Transverse colon (tissue), 4 donors: ENCODE results near the gene SP140. TPM values are rescaled to one million over a fixed set of nuclear protein-coding genes. Genes with fewer than 3 reads are reported as not detected.

Experiments
- DNase-seq: peaks from one replicate; pipeline ENCODE4 v3.0.0-alpha.2; 2019
- H3K27ac ChIP-seq, 4 donors: fragments of 200-600 bp; sonication (generic); 2 replicates each; pipeline ENCODE4 v1.5.1; 2016 to 2018; ENCODE audit warnings: inconsistent platforms in 4 of 4
- H3K27me3 ChIP-seq: fragments of 200-600 bp; sonication (generic); 2 replicates; pipeline ENCODE4 v1.5.1; 2017; ENCODE audit warnings: inconsistent platforms
- H3K36me3 ChIP-seq, 4 donors: fragments of 200-600 bp; sonication (generic); 2 replicates each; pipeline ENCODE4 v1.5.1; 2017 to 2019; ENCODE audit warnings: inconsistent platforms in 4 of 4
- H3K4me1 ChIP-seq, 4 donors: fragments of 200-600 bp; sonication (generic); 2 replicates each; pipeline ENCODE4 v1.5.1; 2017 to 2020; ENCODE audit warnings: inconsistent platforms in 4 of 4
- H3K4me3 ChIP-seq, 4 donors: fragments of 200-600 bp; sonication (generic); 1 replicate in 1 of 4; 2 replicates in 3 of 4; pipeline versions ENCODE4 v1.5.1 to v1.6.1; 2017 to 2019; ENCODE audit warnings: inconsistent platforms in 4 of 4
- H3K9me3 ChIP-seq, 2 donors: fragments of 200-600 bp; sonication (generic); 2 replicates each; pipeline ENCODE4 v1.5.1; 2017 to 2019; ENCODE audit warnings: inconsistent platforms in 2 of 2
- EP300 ChIP-seq: sonication (generic); formaldehyde crosslinking; IDR thresholded peaks from one replicate; pipeline ENCODE4 v1.6.1; 2017; ENCODE audit warnings: antibody characterized with exemption, low read depth
- POLR2A ChIP-seq: fragments of 450-650 bp; IDR thresholded peaks from one replicate; pipeline ENCODE4 v1.6.1; 2016; ENCODE audit warnings: antibody characterized with exemption, mild to moderate bottlenecking, moderate library complexity
- POLR2AphosphoS5 ChIP-seq, 3 donors: sonication (generic); formaldehyde crosslinking; IDR thresholded peaks; one replicate each; pipeline ENCODE4 v1.6.1; 2016; ENCODE audit warnings: antibody characterized with exemption in 3 of 3
- WGBS, 2 donors: methylation state at CpG; one replicate each; pipeline ENCODE4 v1.1.5; 2018; ENCODE audit warnings: low coverage in 1 of 2; 5-methylcytosine and 5-hydroxymethylcytosine counted together
- in situ Hi-C, 4 donors: fragments of 200-750 bp; cut with MboI; loops; one replicate each; pipeline versions ENCODE4 v1.15.0 to v1.15.1; 2017; ENCODE audit warnings: low sequenced_read_pairs in 3 of 4, low pct_ligation_motif_present in 1 of 4, low pct_unique_long_range_greater_than_20kb in 1 of 4
- intact Hi-C: fragments of 100-400 bp; cut with DNase I; formaldehyde crosslinking; loops from one replicate; pipeline ENCODE4 v1.15.1; 2023; ENCODE audit warnings: low total_unique reads
- total RNA-seq, 4 donors: library from RNA; depleted of rRNA; stranded (reverse); fragments of >200 nt; gene quantifications; one replicate each; pipeline ENCODE4 v1.1.0, GENCODE V29; 2016
- TF ChIP-seq, protein P1 (sequence below), 5 experiments: fragments of 200-600 bp in 3 of 5; fragments of 450-650 bp in 2 of 5; sonication (generic) in 3 of 5; IDR thresholded peaks; 1 replicate in 2 of 5; 2 replicates in 3 of 5; pipeline ENCODE4 v1.5.1; 2016 to 2017; ENCODE audit warnings: antibody characterized with exemption in 5 of 5, inconsistent platforms in 3 of 5, mild to moderate bottlenecking in 2 of 5, moderate library complexity in 1 of 5

SP140 gene
- total RNA-seq, 4 donors from 2014 or later = 2.6 to 12.7 (median 7.3) TPM

DNA sequence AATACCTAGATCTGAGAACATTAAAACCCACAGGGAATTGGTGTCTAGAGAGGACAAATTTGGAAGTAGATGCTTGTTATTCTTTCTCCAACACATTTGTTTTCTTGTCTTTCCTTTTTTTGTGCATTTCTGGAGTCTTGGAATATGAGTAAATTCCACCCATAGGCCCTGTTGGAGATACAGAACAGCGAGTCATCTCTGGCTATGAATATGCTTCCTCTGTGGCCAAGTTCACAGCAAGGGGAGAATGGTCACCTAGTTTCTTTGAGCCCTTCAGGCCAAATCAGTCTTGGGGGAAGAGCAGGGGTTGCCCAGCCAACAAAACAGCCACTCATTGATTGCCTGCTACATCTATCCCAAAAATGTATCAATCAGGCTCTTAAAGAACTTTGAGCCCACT lies 132.8 kb downstream of the SP140 start:
- in situ Hi-C loops = no loop called here
- H3K27me3 ChIP-seq = no peaks in the 10 kb centered on the region
- H3K36me3 ChIP-seq = peaks cover 0 to 34% (median 3%) of the 10 kb centered on the region in 4 donors
- WGBS, 2 donors = 89 to 100% methylated on average over 1 of the region's 1 CpG
- no peak for DNase-seq
- TF ChIP-seq EP300 = no peak
- H3K4me3 ChIP-seq = no peak overlapping the region
- intact Hi-C loops = no loop called here
- peaks cover 7 to 8% of the 10 kb centered on the region in 2 donors for H3K9me3 ChIP-seq
- H3K4me1 ChIP-seq = no peaks in the 10 kb centered on the region
- H3K27ac ChIP-seq = no peak overlapping the region

DNA sequence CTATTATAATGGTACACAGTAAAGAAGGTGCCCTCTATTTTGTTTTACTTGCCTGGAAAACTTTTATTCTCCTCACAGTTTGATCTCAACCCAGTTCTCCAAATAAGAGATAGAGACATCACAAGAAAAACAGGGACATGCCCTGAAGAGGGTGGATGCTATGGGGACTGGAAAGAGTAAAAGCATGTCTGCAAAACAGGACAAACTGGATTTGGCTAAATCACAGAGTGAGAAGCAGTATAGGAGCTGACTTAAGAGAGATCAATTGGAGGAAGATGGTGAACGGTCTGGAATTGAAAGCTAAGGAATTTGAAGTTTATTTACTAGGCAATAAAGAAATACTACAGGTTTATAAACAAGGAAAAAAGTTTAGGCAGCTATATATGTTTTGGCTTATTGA lies 134.5 kb downstream of the SP140 start:
- no peak for DNase-seq
- Histone ChIP-seq H3K4me1 (no peaks in the 10 kb centered on the region), H3K9me3 (peaks cover 7 to 8% of the 10 kb centered on the region in 2 donors), H3K4me3 (no peak overlapping the region), H3K27me3 (no peaks in the 10 kb centered on the region), H3K27ac (no peak overlapping the region), H3K36me3 (peaks cover 0 to 40% (median 5%) of the 10 kb centered on the region in 4 donors)
- WGBS, 2 donors = 41 to 50% methylated on average over 1 of the region's 1 CpG
- intact Hi-C loops (no loop called here), in situ Hi-C loops (no loop called here)
- no peak for TF ChIP-seq POLR2A
- TF ChIP-seq, protein P1, sequence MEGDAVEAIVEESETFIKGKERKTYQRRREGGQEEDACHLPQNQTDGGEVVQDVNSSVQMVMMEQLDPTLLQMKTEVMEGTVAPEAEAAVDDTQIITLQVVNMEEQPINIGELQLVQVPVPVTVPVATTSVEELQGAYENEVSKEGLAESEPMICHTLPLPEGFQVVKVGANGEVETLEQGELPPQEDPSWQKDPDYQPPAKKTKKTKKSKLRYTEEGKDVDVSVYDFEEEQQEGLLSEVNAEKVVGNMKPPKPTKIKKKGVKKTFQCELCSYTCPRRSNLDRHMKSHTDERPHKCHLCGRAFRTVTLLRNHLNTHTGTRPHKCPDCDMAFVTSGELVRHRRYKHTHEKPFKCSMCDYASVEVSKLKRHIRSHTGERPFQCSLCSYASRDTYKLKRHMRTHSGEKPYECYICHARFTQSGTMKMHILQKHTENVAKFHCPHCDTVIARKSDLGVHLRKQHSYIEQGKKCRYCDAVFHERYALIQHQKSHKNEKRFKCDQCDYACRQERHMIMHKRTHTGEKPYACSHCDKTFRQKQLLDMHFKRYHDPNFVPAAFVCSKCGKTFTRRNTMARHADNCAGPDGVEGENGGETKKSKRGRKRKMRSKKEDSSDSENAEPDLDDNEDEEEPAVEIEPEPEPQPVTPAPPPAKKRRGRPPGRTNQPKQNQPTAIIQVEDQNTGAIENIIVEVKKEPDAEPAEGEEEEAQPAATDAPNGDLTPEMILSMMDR (IDR thresholded peaks at IDR 0.05) = no peak
- no peak for TF ChIP-seq EP300
- no peak for TF ChIP-seq POLR2AphosphoS5 (IDR thresholded peaks at IDR 0.05)

DNA sequence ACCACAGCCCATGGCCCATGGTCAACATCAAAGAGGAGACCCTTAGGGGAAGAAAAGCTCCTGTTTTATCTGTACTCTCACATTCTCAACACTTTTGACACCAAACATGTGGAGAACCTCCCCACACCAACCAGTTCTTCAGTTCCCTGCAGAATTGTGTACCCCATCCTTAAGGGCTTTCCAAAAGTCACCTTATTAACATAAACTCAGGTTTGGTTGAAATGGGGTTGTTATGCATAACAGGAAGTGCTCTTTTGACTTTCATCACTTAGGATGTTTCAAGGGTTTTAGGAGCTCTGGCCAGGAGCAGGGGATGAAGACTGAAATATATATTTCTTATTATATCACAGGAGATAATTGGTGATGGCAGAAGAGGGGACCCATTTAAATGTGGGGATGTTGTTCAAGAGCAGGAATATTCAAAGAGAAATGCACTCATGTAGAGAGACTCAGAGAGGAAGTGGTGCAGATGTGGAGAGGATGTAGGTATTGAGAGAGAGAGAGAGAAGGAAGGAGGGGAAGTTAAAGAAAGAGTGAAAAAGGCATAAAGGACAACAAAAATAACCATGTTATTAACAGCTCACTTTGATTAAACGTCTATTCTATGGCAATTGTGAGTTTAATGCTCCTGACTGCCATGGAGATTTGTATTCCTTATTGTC lies 136.6 kb downstream of the SP140 start:
- Histone ChIP-seq H3K36me3 (peaks cover 0 to 39% (median 5%) of the 10 kb centered on the region in 4 donors), H3K4me1 (no peaks in the 10 kb centered on the region), H3K9me3 (peaks cover 5 to 6% of the 10 kb centered on the region in 2 donors), H3K27me3 (no peaks in the 10 kb centered on the region), H3K27ac (no peak overlapping the region), H3K4me3 (no peak overlapping the region)
- intact Hi-C loops (no loop called here), in situ Hi-C loops (no loop called here)
- TF ChIP-seq, protein P1 (IDR thresholded peaks at IDR 0.05) = no peak
- no peak for TF ChIP-seq EP300
- TF ChIP-seq POLR2AphosphoS5 (IDR thresholded peaks at IDR 0.05) = no peak
- TF ChIP-seq POLR2A = no peak
- no peak for DNase-seq
- 57 to 77% methylated on average over 1 of the region's 1 CpG for WGBS, 2 donors

Other genes with a start within 250 kb of the SP140 start
- gene SLC16A14, start 156.8 kb upstream of the SP140 start, total RNA-seq = 1 to 10 TPM in 2 of 4 donors, under 1 TPM in 1, not detected in 1; 0.68 to 3.2 (median 3.0) TPM
- 10 to 100 TPM; 15.0 to 38.4 (median 29.5) TPM for gene SP110, start 5.8 kb upstream of the SP140 start, total RNA-seq
- gene SP140L, start 101.5 kb downstream of the SP140 start, total RNA-seq = 10 to 100 TPM in 2 of 4 donors, 1 to 10 TPM in 2; 6.8 to 32.9 (median 17.9) TPM
- 100 to 1,000 TPM in 2 of 4 donors, 10 to 100 TPM in 2; 44.6 to 252 (median 99.7) TPM for gene SP100, start 190.5 kb downstream of the SP140 start, total RNA-seq